ENCODE results near the gene CCT7. TPM values are rescaled to one million over a fixed set of nuclear protein-coding genes. Genes with fewer than 3 reads are reported as not detected.

The CCT7 gene
- total RNA-seq: 100 to 1,000 TPM; 122 to 184 (median 148) TPM
- polyA plus RNA-seq: 100 to 1,000 TPM; 112 to 165 (median 152) TPM
- long read RNA-seq, donor 1, transcript CCT7-201 (12 exons, 1,916 nt): major isoform, 40 of 142 reads
- long read RNA-seq, donor 1, partial matches to known transcripts: 98 of 142 reads
- long read RNA-seq, donor 1, other reads (novel, unspliced or antisense): 0 of 142 reads
- long read RNA-seq, donor 2, transcript CCT7-201 (12 exons, 1,916 nt): major isoform, 34 of 88 reads
- long read RNA-seq, donor 2, partial matches to known transcripts: 52 of 88 reads
- long read RNA-seq, donor 2, other reads (novel, unspliced or antisense): 0 of 88 reads

GRCh38 chr2:73233932-73234832 is at the start of gene CCT7:
TSS of gene CCT7 (plus strand) at chr2:73234308. CDS start at chr2:73234379, 71 bp downstream.
- Histone ChIP-seq H3K4me3 (peak within 1 kb of the TSS; percentile 74 to 98 (median 90)), H3K4me1 (peaks cover 31 to 56% (median 46%) of the 10 kb centered on the region in 6 donors), H3K27ac (peak within 1 kb of the TSS; percentile 82 to 98 (median 94)), H3K36me3 (peaks cover 0 to 43% (median 4%) of the 10 kb centered on the region in 6 donors), H3K27me3 (replicated peaks in 1 of 7) (no peaks in the 10 kb centered on the region), H3K9me3 (no peaks in the 10 kb centered on the region)
- intact Hi-C loops (cut with DNase I; ENCODE audit: low total_unique reads): no loop called here
- peak in 2 of 3 donors; percentile 75 for TF ChIP-seq POLR2A (IDR thresholded peaks at IDR 0.05)
- no peak for TF ChIP-seq CTCF (IDR thresholded peaks at IDR 0.05 in 8 of 11, conservative IDR thresholded peaks at IDR 0.05 in 3 of 11)
- TF ChIP-seq POLR2AphosphoS5 (IDR thresholded peaks at IDR 0.05): peak; percentile 93 to 96 (median 94)
- WGBS, 5 donors: 0 to 1% (median 0%) methylated on average over 53 to 69 of the region's 69 CpGs
- peak; percentile 96 for DNase-seq

- intact Hi-C loops (cut with DNase I; ENCODE audit: low total_unique reads): no loop called here
- DNase-seq: no peak
- peaks cover 0 to 10% (median 0%) of the 10 kb centered on the region in 7 donors for H3K27me3 ChIP-seq (replicated peaks in 1 of 7)
- TF ChIP-seq CTCF (IDR thresholded peaks at IDR 0.05 in 8 of 11, conservative IDR thresholded peaks at IDR 0.05 in 3 of 11) (no peak), POLR2AphosphoS5 (IDR thresholded peaks at IDR 0.05) (no peak), POLR2A (IDR thresholded peaks at IDR 0.05) (no peak)
- H3K36me3 ChIP-seq: no peaks in the 10 kb centered on the region
- H3K27ac ChIP-seq: no peak overlapping the region
- H3K4me3 ChIP-seq: no peak overlapping the region
- H3K9me3 ChIP-seq: peaks cover 0 to 11% (median 7%) of the 10 kb centered on the region in 8 donors
- H3K4me1 ChIP-seq: no peaks in the 10 kb centered on the region
- 82 to 89% (median 86%) methylated on average over 2 of the region's 2 CpGs for WGBS, 5 donors
Observed at GRCh38 chr2:73185965-73186364, 48.1 kb upstream of the CCT7 start.

GRCh38 chr2:73187549-73187948 is 46.6 kb upstream of the CCT7 start:
- 38 to 52% (median 44%) methylated on average over 2 of the region's 2 CpGs for WGBS, 5 donors
- no peak for TF ChIP-seq POLR2AphosphoS5 (IDR thresholded peaks at IDR 0.05)
- no peak for TF ChIP-seq CTCF (IDR thresholded peaks at IDR 0.05 in 8 of 11, conservative IDR thresholded peaks at IDR 0.05 in 3 of 11)
- TF ChIP-seq POLR2A (IDR thresholded peaks at IDR 0.05): no peak
- peaks cover 0 to 10% (median 0%) of the 10 kb centered on the region in 7 donors for H3K27me3 ChIP-seq (replicated peaks in 1 of 7)

More at GRCh38 chr2:73187549-73187948, 46.6 kb upstream of the CCT7 start:
- H3K4me1 ChIP-seq: no peaks in the 10 kb centered on the region
- H3K9me3 ChIP-seq: peaks cover 0 to 11% (median 7%) of the 10 kb centered on the region in 8 donors
- intact Hi-C loops (cut with DNase I; ENCODE audit: low total_unique reads): no loop called here
- H3K4me3 ChIP-seq: no peak overlapping the region
- no peak for DNase-seq
- H3K27ac ChIP-seq: no peak overlapping the region
- H3K36me3 ChIP-seq: no peaks in the 10 kb centered on the region
